ENCODE data around the gene DMKN.
A peak's percentile ranks its signal among the peaks of the same experiment; 100 is the strongest.

Gene DMKN

DNA sequence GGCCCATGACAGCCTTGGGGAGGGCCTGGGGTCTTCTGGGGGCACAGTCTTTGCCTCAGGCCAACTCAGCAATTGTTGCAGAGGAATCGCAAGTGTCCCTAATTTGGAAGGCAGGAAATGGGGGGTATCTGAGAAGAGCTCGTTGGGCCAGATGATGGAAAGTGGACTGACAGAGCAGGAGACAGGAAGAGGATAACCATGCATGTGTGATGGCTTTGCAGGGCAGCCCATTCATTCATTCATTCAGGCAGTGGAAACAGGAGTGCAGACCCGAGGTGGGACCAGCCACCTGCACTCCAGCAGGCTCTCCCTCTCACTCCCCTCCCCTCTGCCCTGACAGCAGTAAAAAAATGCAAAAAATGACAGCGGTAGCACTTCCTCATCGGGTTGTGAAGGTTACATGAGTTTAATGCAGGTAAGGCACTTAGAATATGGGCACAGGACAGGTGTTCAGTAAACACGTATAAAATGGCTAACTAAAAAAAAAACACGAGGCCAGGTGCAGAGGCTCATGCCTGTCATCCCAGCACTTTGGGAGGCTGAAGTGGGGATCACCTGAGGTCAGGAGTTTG is 27.0 kb upstream of the DMKN start:
- WGBS (ENCODE audit: extremely low coverage, insufficient coverage, low lambda C conversion rate), result no CpG with 5 or more reads among the region's 7 CpGs

DNA sequence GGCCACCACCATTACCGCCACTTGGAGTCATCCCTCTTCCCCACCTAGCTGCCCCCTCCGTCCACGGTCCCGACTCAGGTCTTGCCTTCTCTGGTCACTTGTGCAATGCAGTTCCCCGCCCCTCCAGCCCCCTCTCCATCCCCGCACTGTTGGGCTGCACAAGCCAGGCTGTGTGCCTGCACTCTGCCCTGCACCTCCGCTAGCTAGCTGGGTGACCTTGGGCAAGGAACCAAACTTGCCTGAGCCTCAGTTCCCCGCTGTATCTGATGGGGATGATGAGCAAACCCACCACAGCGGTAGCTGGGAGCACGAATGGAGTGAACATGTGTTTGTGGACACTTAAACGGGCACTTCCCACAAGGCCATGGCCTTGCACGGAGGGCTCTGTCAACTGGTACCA is 26.4 kb upstream of the DMKN start:
- no peak for DNase-seq
- no peak overlapping the region for H3K4ac ChIP-seq (ENCODE audit: low read depth, low read length)
- H3K27ac ChIP-seq (ENCODE audit: low read depth, low read length), result no peak overlapping the region
- H3K9ac ChIP-seq (ENCODE audit: low read length), result no peak overlapping the region
- no peak overlapping the region for H2AK5ac ChIP-seq (ENCODE audit: low read length)
- no peak overlapping the region for H3K4me3 ChIP-seq (ENCODE audit: low read length)
- no peaks in the 10 kb centered on the region for H3K27me3 ChIP-seq (ENCODE audit: insufficient read depth, low read length, poor library complexity)
- WGBS (ENCODE audit: extremely low coverage, insufficient coverage, low lambda C conversion rate), result no CpG with 5 or more reads among the region's 12 CpGs
- H3K23ac ChIP-seq (ENCODE audit: low read length), result no peak overlapping the region
- no peak overlapping the region for H3K18ac ChIP-seq (ENCODE audit: low read length)
- no peak overlapping the region for H3K56ac ChIP-seq (ENCODE audit: low read length)
- no peak overlapping the region for H4K8ac ChIP-seq (ENCODE audit: low read depth, low read length)
- no peak overlapping the region for H4K5ac ChIP-seq (ENCODE audit: low read length)
- H3K4me2 ChIP-seq (ENCODE audit: low read length), result no peak overlapping the region
- H3K4me1 ChIP-seq (ENCODE audit: control insufficient read depth, low read depth, low read length), result peaks cover 4% of the 10 kb centered on the region
- no peak overlapping the region for H2BK15ac ChIP-seq (replicated peaks; ENCODE audit: low read depth)
- no peak overlapping the region for H2BK120ac ChIP-seq (ENCODE audit: low read depth, low read length)
- H3K79me2 ChIP-seq (ENCODE audit: control insufficient read depth, insufficient read depth, low read length), result peaks cover 9% of the 10 kb centered on the region
- H2BK5ac ChIP-seq (ENCODE audit: low read length), result no peak overlapping the region
- H3K79me1 ChIP-seq (ENCODE audit: low read length), result peaks cover 15% of the 10 kb centered on the region
- H3K36me3 ChIP-seq (ENCODE audit: control insufficient read depth, insufficient read depth, low read length), result no peaks in the 10 kb centered on the region

More for the DNA sequence above, 27.0 kb upstream of the DMKN start:
- Histone ChIP-seq H3K4me2 (ENCODE audit: low read length) (no peak overlapping the region), H4K5ac (ENCODE audit: low read length) (no peak overlapping the region), H2BK120ac (ENCODE audit: low read depth, low read length) (no peak overlapping the region), H3K4me3 (ENCODE audit: low read length) (no peak overlapping the region), H3K79me2 (ENCODE audit: control insufficient read depth, insufficient read depth, low read length) (peaks cover 11% of the 10 kb centered on the region), H3K23ac (ENCODE audit: low read length) (no peak overlapping the region), H3K27ac (ENCODE audit: low read depth, low read length) (no peak overlapping the region), H4K8ac (ENCODE audit: low read depth, low read length) (no peak overlapping the region), H3K36me3 (ENCODE audit: control insufficient read depth, insufficient read depth, low read length) (no peaks in the 10 kb centered on the region), H3K18ac (ENCODE audit: low read length) (no peak overlapping the region), H3K4me1 (ENCODE audit: control insufficient read depth, low read depth, low read length) (peaks cover 4% of the 10 kb centered on the region), H3K79me1 (ENCODE audit: low read length) (peaks cover 16% of the 10 kb centered on the region), H3K4ac (ENCODE audit: low read depth, low read length) (no peak overlapping the region), H2BK15ac (replicated peaks; ENCODE audit: low read depth) (no peak overlapping the region), H3K27me3 (ENCODE audit: insufficient read depth, low read length, poor library complexity) (no peaks in the 10 kb centered on the region), H2BK5ac (ENCODE audit: low read length) (no peak overlapping the region), H2AK5ac (ENCODE audit: low read length) (no peak overlapping the region), H3K56ac (ENCODE audit: low read length) (no peak overlapping the region), H3K9ac (ENCODE audit: low read length) (no peak overlapping the region)
- DNase-seq, result no peak

DNA sequence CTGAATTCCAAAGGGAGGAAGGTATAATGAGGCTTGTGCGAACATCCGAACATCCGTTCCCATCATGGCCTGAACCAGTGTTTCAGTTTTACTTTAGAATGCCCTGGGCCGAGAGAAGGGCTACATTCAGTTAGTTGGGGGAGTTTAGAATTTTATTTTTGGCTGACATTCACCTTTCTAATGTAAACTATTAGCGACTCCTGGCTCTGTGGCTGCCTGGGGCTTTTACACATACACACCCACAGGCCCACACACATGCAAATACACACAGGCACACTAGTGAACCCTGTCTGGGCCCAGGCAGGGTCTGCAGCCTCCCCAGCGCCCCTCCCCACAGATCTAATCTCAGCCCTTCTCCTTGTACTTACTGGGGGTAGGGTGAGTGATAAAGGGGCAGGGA is 25.9 kb upstream of the DMKN start:
- Histone ChIP-seq H3K56ac (ENCODE audit: low read length) (no peak overlapping the region), H4K5ac (ENCODE audit: low read length) (no peak overlapping the region), H3K4ac (ENCODE audit: low read depth, low read length) (no peak overlapping the region), H4K8ac (ENCODE audit: low read depth, low read length) (no peak overlapping the region), H3K4me3 (ENCODE audit: low read length) (no peak overlapping the region), H3K9ac (ENCODE audit: low read length) (no peak overlapping the region), H3K4me1 (ENCODE audit: control insufficient read depth, low read depth, low read length) (peaks cover 2% of the 10 kb centered on the region), H3K79me1 (ENCODE audit: low read length) (peaks cover 9% of the 10 kb centered on the region), H2BK15ac (replicated peaks; ENCODE audit: low read depth) (no peak overlapping the region), H2BK5ac (ENCODE audit: low read length) (no peak overlapping the region), H3K18ac (ENCODE audit: low read length) (no peak overlapping the region), H3K79me2 (ENCODE audit: control insufficient read depth, insufficient read depth, low read length) (peaks cover 4% of the 10 kb centered on the region), H3K27me3 (ENCODE audit: insufficient read depth, low read length, poor library complexity) (no peaks in the 10 kb centered on the region), H3K4me2 (ENCODE audit: low read length) (no peak overlapping the region), H3K27ac (ENCODE audit: low read depth, low read length) (no peak overlapping the region), H3K23ac (ENCODE audit: low read length) (no peak overlapping the region), H2BK120ac (ENCODE audit: low read depth, low read length) (no peak overlapping the region), H3K36me3 (ENCODE audit: control insufficient read depth, insufficient read depth, low read length) (no peaks in the 10 kb centered on the region), H2AK5ac (ENCODE audit: low read length) (no peak overlapping the region)
- WGBS (ENCODE audit: extremely low coverage, insufficient coverage, low lambda C conversion rate), result no CpG with 5 or more reads among the region's 6 CpGs
- DNase-seq, result no peak

DNA sequence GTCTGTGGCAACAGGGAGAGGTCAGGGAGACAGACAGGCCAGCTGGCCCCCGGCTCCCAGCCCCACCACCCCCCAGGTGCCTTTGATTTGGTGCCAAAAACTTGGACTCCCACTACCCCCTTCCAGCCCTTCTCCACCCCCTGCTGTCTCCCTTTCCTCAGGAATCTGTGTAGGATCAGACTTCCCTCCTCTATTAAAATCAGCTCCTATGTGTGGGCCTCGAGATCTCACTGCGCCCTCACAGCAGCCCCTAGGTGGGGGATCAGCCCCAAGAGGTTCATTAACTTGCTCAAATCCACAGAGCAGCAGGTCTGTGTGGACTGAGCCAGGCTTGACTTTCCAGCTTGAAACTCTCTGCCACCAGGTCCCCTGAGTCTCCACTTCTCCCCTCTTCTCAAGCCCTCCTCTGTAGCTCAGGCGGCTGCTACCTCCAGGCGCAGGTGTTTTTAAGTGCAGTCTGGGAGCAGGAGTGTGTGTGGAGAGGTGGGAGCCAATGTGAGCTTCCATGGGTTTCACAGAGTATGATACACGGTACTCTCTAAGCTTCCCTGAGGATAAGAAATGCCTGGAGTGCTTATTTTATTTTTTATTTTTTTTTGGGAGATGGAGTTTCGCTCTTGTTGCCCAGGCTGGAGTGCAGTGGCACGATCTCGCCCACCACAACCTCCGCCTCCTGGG is 21.5 kb upstream of the DMKN start:
- no peak overlapping the region for H2BK120ac ChIP-seq (ENCODE audit: low read depth, low read length)
- WGBS (ENCODE audit: extremely low coverage, insufficient coverage, low lambda C conversion rate), result no CpG with 5 or more reads among the region's 10 CpGs
- H3K23ac ChIP-seq (ENCODE audit: low read length), result no peak overlapping the region
- H3K4me3 ChIP-seq (ENCODE audit: low read length), result no peak overlapping the region
- no peak overlapping the region for H3K27ac ChIP-seq (ENCODE audit: low read depth, low read length)
- no peak overlapping the region for H4K5ac ChIP-seq (ENCODE audit: low read length)
- no peaks in the 10 kb centered on the region for H3K79me1 ChIP-seq (ENCODE audit: low read length)
- H3K18ac ChIP-seq (ENCODE audit: low read length), result no peak overlapping the region
- no peaks in the 10 kb centered on the region for H3K36me3 ChIP-seq (ENCODE audit: control insufficient read depth, insufficient read depth, low read length)
- H3K9ac ChIP-seq (ENCODE audit: low read length), result no peak overlapping the region
- no peak for DNase-seq
- H4K8ac ChIP-seq (ENCODE audit: low read depth, low read length), result no peak overlapping the region
- no peak overlapping the region for H2AK5ac ChIP-seq (ENCODE audit: low read length)
- H3K4me2 ChIP-seq (ENCODE audit: low read length), result no peak overlapping the region
- no peak overlapping the region for H2BK5ac ChIP-seq (ENCODE audit: low read length)
- H3K4me1 ChIP-seq (ENCODE audit: control insufficient read depth, low read depth, low read length), result peaks cover 4% of the 10 kb centered on the region
- H3K79me2 ChIP-seq (ENCODE audit: control insufficient read depth, insufficient read depth, low read length), result no peaks in the 10 kb centered on the region
- no peak overlapping the region for H2BK15ac ChIP-seq (replicated peaks; ENCODE audit: low read depth)
- H3K27me3 ChIP-seq (ENCODE audit: insufficient read depth, low read length, poor library complexity), result no peaks in the 10 kb centered on the region
- no peak overlapping the region for H3K56ac ChIP-seq (ENCODE audit: low read length)
- no peak overlapping the region for H3K4ac ChIP-seq (ENCODE audit: low read depth, low read length)

DNA sequence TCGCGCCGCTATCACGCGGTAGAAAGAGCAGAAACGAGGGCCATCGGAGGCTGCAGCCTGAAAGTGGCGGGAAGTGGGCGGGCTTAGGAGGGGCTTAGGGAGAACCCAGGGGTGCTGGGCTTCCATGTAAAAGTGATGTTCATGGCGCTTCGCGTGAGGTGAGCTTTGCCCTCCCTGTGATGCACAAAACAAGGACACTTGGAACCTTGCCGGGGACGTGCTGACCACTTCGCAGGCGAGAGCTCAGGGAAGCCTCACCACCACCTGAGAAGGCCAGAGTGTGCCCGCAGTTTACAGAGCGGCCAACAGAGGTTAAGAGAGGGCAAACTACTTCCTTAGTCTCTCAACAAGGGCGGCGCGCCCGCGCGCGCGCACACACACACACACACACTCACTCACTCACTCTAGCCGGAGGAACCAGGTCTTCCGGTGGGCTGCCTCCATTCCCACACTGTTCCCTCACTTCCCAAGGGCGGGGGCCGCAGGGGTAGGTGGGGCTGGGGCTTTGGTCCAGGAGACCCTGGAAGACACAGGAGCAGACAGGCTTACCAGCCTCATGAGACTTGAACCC is 20.5 kb upstream of the DMKN start:
- no peak overlapping the region for H3K4ac ChIP-seq (ENCODE audit: low read depth, low read length)
- H3K27ac ChIP-seq (ENCODE audit: low read depth, low read length), result no peak overlapping the region
- no peak overlapping the region for H3K18ac ChIP-seq (ENCODE audit: low read length)
- peak overlapping the region; percentile 21 for H3K9ac ChIP-seq (ENCODE audit: low read length)
- H3K79me2 ChIP-seq (ENCODE audit: control insufficient read depth, insufficient read depth, low read length), result no peaks in the 10 kb centered on the region
- no peak overlapping the region for H2AK5ac ChIP-seq (ENCODE audit: low read length)
- H2BK120ac ChIP-seq (ENCODE audit: low read depth, low read length), result no peak overlapping the region
- peak overlapping the region; percentile 60 for H3K4me2 ChIP-seq (ENCODE audit: low read length)
- peak; percentile 86 for DNase-seq
- peak overlapping the region; percentile 79 for H3K56ac ChIP-seq (ENCODE audit: low read length)
- H3K23ac ChIP-seq (ENCODE audit: low read length), result no peak overlapping the region
- no peak overlapping the region for H2BK15ac ChIP-seq (replicated peaks; ENCODE audit: low read depth)
- H2BK5ac ChIP-seq (ENCODE audit: low read length), result no peak overlapping the region
- no peak overlapping the region for H3K4me3 ChIP-seq (ENCODE audit: low read length)
- no CpG with 5 or more reads among the region's 30 CpGs for WGBS (ENCODE audit: extremely low coverage, insufficient coverage, low lambda C conversion rate)
- H4K5ac ChIP-seq (ENCODE audit: low read length), result no peak overlapping the region
- no peaks in the 10 kb centered on the region for H3K27me3 ChIP-seq (ENCODE audit: insufficient read depth, low read length, poor library complexity)
- H3K4me1 ChIP-seq (ENCODE audit: control insufficient read depth, low read depth, low read length), result peaks cover 4% of the 10 kb centered on the region
- no peaks in the 10 kb centered on the region for H3K36me3 ChIP-seq (ENCODE audit: control insufficient read depth, insufficient read depth, low read length)
- no peaks in the 10 kb centered on the region for H3K79me1 ChIP-seq (ENCODE audit: low read length)
- no peak overlapping the region for H4K8ac ChIP-seq (ENCODE audit: low read depth, low read length)

All from mesendoderm (in vitro differentiated cells).